Activated gamma-delta T cell treated with Interleukin-2 at 50 U/mL for 16 hours (primary cell): ENCODE results near the gene GPR55.

ENCODE experiments used
- DNase-seq: peaks from one replicate; pipeline ENCODE4 v3.0.0-alpha.2; 2020

The GPR55 gene

GRCh38 chr2:230914886-230915285 lies 10.2 kb downstream of the GPR55 start:
- no peak for DNase-seq

DNA sequence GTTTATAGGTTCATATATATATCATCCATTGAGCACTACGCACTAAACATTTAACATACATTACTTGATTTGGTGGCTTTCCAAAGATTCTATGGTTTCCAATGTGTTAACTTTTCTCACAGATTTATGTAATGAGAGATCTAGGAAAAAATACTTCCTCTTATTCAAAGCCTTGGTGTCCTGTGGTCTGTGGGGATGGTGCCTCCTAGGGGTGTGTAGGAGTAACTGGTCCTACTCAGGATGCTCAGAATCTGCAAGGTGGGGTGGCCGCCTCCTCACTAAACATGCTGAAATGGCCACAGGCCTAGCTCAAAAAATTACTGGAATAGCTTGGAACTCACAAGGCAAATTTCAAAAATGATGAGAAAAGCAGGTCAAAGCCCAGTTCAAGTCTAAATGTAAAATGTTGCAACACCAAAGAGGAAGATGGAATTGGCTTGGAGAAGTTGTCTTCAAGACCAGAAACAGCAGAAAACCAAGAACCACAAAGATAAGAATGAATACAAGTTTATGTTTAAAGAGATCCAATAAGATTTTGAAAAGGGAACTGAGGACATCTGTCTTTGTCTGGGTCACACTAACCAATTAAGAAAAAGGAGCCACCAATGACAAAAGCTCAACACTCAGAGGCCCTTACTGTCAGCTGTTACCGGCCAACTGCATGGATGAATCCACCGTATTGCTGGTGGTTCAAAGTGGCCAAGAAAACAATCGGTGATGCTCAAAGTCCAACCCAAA lies 11.5 kb downstream of the GPR55 start:
- no peak for DNase-seq

GRCh38 chr2:230912724-230913123 lies 12.3 kb downstream of the GPR55 start:
- no peak for DNase-seq

DNA sequence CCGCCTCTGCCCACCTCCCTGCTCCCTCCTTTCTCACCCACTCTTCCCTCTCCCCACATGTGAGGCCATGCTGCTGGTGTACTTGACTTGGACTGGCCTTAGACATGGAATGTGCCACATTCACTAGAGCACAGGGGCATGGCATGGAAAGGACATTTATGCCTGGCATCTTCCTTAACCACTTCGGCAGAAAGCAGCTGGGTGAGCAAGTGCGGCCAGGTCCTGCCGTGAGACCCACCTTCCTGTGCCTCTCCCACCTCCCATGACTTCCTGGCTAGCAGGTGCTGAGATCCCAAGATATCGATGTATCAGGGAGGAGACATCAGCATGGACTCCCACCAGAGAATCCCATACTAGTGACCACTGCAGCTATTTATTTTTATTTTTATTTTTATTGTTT lies 13.0 kb downstream of the GPR55 start:
- no peak for DNase-seq

GRCh38 chr2:230910546-230911177 lies 14.4 kb downstream of the GPR55 start:
- DNase-seq = no peak

- no peak for DNase-seq
Observed at GRCh38 chr2:230909841-230910545, 15.0 kb downstream of the GPR55 start.

GRCh38 chr2:230908595-230909191 lies 16.3 kb downstream of the GPR55 start:
- no peak for DNase-seq

DNA sequence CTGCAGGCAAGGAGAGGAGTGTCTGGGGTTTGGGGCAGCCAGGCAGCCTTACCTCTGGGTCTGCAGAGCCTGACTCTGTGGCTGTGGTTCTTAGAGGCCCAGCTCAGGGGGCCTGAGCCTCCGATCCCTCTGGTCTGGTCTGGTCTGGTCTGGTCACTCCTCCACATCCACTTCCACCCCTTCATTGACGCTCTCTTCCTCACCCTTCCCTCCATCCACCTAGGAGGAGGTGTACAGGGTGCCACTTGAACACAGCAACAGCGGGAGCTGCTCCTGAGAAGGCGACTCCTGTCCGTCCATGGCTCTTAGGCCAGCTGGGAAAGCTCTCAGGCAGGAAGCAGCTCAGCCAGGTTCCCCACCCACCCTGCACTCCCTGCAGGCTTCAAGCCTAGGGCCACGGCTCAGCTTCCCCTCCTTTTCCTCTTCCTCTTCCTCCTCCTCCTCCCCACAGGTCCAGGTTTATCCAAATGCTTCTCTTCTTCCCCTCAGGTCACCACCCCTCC lies 16.9 kb downstream of the GPR55 start:
- DNase-seq = no peak

DNA sequence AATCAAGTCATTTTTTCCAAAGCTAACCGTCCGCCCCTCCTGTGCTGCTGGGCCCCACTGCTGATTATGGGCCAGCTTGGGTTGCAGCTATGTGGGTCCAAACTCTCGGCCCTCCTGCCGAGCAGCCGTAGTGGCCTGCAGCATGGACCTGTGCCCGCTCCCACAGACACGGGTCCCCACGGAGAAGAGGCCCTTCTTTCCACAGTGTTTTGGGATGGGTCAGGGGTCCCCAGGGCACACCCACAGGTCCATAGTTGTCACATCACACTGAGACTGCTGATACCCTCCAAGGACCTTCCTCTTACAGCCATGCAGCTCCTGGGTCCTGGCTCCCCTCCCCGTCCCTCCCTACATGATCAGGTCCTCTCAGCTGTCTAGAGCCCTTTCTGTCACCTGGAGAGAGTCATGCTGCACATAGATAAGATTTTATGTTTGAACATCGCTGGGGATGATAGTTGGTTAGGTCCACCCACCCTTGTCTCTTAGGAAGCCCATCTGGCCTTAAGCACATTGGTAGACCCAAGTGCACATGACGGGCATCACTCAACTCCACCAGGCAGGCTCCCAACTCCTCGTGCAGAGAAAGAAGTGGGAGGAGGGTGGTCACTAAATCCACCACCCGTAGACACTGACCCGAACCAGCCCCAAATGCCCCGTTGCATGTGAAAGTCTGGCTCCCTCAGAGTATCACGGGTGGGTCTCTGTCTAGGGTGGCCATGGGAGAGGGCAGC lies 17.5 kb downstream of the GPR55 start:
- DNase-seq = no peak

DNA sequence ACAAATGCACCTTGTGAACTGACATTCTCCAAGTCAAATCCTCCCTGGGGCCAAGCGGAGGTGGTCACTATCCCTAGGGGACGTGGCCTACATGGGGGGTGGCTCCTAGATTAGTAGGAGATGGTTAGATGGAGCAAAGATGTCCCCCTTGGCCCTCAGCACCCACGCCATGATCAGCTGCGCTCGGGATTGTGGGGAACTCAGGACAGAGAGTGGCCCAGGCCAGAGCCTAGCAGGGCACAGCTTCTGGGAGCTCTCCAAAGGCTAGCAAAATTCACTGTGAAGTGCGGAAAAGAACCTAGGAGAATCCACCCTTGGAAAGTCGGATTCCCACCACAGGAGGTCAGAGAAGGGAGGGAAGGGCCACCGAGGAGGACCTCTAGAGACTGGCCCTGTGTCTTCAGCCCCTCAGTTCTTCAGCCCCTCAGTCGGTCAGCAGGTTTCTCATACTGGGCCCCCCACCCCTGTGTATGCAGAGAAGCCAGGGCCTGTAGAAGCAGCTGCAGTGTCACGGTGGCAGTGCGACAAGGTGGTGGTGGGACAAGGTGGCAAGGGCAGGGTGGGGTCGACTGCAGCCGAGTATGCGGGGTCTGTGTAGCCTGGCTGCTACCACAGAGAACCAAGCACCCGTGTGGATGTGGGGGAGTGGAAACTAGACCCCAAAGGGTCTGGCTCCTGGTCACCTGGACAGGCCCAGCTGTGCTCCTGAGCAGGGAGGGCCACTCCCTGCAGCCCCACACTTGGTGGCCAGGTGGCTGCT lies 18.4 kb downstream of the GPR55 start:
- no peak for DNase-seq

GRCh38 chr2:230905448-230906421 lies 19.3 kb downstream of the GPR55 start:
- DNase-seq = peak; percentile 82

GRCh38 chr2:230904856-230905447 lies 20.1 kb downstream of the GPR55 start:
- no peak for DNase-seq

- DNase-seq = no peak
Observed at GRCh38 chr2:230903231-230904150, 21.6 kb downstream of the GPR55 start.

DNA sequence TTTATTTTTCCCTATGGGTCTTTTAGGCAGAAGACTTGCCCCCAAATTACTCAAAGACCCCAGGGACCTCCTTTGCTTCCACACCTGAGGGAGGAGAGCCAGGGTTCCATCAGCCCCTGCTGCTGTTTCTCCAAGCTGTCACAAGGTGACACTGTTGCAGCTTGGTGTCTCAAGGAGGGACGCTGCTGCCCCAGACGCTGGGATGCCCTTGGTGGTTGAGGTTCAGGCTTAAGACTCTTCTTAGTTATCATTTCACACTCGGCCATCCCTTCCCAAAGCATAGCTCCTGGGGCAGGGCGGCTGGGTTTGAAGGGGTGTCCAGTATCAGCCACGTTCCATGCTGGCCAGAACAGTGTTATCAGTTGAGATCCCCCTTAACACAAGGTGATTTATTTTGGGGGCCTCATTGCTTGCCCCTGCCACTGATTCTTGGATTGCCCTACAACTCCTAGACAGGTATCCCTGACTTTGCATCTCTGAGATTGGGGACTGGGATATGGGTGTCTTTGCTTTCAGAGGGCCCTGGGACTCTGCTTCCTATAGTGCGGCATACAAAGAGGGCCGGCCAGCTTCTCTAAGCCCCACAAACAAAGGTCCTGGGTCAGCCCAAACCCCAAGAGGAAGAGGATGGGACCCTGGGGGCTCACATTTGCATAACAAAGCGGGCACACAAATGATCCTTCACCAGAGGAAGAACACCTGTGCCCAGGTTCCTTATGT lies 22.7 kb downstream of the GPR55 start:
- peak; percentile 58 for DNase-seq

- DNase-seq = no peak
Observed at GRCh38 chr2:230901006-230901405, 24.0 kb downstream of the GPR55 start.

DNA sequence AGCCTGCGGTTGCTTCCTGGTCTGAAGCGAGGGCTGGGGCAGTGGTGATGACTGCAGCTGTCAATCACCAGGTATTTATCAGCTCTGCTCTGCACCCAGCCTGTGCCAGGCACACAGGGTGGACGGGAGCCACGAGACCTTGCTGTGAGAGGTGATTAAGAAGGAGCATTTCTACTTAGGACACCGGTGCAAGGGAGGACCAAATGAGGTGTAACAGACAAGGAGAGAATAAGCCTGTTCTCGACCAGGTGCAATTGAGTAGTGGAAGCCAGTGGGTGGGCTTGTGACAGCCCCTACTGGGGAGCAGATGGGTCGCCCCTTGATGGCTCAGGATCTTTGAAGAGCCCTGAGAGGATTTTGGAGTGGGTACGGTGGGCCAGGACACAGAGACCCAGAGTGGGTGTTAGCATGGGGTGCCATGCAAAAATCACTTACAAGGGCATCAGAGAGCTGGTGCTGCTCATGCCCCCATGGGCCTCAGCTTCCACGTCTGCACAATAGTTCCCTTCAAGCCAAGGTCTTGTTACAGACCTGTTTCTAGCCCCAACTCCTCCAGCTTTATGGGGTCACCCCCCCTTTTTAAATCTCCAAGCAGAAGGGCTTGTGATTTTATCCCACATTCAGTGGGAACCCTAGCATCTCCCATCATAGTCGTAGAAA lies 24.6 kb downstream of the GPR55 start:
- no peak for DNase-seq

GRCh38 chr2:230899786-230900185 lies 25.3 kb downstream of the GPR55 start:
- no peak for DNase-seq

DNA sequence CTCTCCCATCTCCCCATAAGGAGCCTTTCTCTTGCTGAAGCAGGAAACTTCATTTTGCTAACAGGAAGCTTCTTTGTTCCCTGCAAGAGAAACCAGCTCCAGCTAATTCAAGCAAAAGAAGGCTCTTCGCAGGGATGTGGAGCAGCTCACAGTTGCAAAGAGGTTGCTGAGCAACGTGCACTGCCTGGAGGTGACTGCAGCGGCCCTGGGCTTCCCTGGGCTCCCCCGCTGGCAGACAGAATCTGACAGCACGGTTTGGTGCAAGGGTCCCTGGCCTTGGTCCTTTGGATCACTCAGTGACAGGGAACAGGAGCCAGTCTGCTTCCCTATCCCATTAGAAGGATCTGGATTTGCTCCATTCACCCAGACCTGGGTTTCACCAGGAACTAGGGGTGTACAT lies 25.8 kb downstream of the GPR55 start:
- DNase-seq = no peak
